Left kidney (tissue), 2 donors: ENCODE data around the gene HOXA6. TPM values are rescaled to one million over a fixed set of nuclear protein-coding genes. Genes with fewer than 3 reads are reported as not detected.

ENCODE experiments used
- DNase-seq: peaks from one replicate; pipeline ENCODE4 v3.0.0-alpha.2; 2013
- polyA plus RNA-seq: library from polyadenylated mRNA; unstranded; fragments of 120-200 nt; gene quantifications from one replicate; pipeline ENCODE4 v1.2.1, GENCODE V29; 2013; ENCODE audit not compliant: insufficient read length

Gene HOXA6
- polyA plus RNA-seq, 1 donor, result 26.5 TPM

- peak; percentile 94 for DNase-seq
Observed at GRCh38 chr7:27151931-27152815, 4.6 kb upstream of the HOXA6 start, which contains the start of gene HOXA3. TSS of gene HOXA3 (minus strand) at chr7:27152583. CDS start at chr7:27110640, 41,943 bp downstream.

GRCh38 chr7:27151341-27151930 lies 3.9 kb upstream of the HOXA6 start:
- DNase-seq, result no peak

GRCh38 chr7:27150568-27151340 lies 3.2 kb upstream of the HOXA6 start:
- DNase-seq, result peak; percentile 80

- DNase-seq, result no peak
Observed at GRCh38 chr7:27149842-27150567, 2.4 kb upstream of the HOXA6 start.

- no peak for DNase-seq
Observed at GRCh38 chr7:27148756-27149641, 1.4 kb upstream of the HOXA6 start.

GRCh38 chr7:27148031-27148755 lies 619 bp upstream of the HOXA6 start:
- DNase-seq, result no peak

GRCh38 chr7:27146491-27147198 lies 929 bp downstream of the HOXA6 start:
- no peak for DNase-seq

- no peak for DNase-seq
Observed at GRCh38 chr7:27145914-27146412, 1.6 kb downstream of the HOXA6 start.

GRCh38 chr7:27145165-27145913 lies 2.2 kb downstream of the HOXA6 start:
- DNase-seq, result no peak

GRCh38 chr7:27144781-27145164 lies 2.8 kb downstream of the HOXA6 start:
- no peak for DNase-seq

GRCh38 chr7:27143950-27144780 lies 3.4 kb downstream of the HOXA6 start:
- no peak for DNase-seq

GRCh38 chr7:27143023-27143949 lies 4.3 kb downstream of the HOXA6 start, which contains the start of gene HOXA5:
TSS of gene HOXA5 (minus strand) at chr7:27143681. CDS start at chr7:27143607, 74 bp downstream.
- peak; percentile 91 for DNase-seq

GRCh38 chr7:27142580-27143022 lies 5.0 kb downstream of the HOXA6 start:
- no peak for DNase-seq

- no peak for DNase-seq
Observed at GRCh38 chr7:27141923-27142579, 5.5 kb downstream of the HOXA6 start.

- DNase-seq, result no peak
Observed at GRCh38 chr7:27141137-27141922, 6.2 kb downstream of the HOXA6 start.
